ENCODE data around the gene AKR7A3. TPM values are rescaled to one million over a fixed set of nuclear protein-coding genes. Genes with fewer than 3 reads are reported as not detected.

AKR7A3 gene
- total and polyA plus RNA-seq, 9 of the 15 experiments (the other 6 are each of a cell fraction or from before 2014, with no cell fraction given), result 0.04 to 1.5 (median 0.44) TPM; not detected in 1

- TF ChIP-seq ATF6 (CRISPR knock-in tag; IDR thresholded peaks at IDR 0.05) (peak; percentile 92), TEAD4 (IDR thresholded peaks at IDR 0.05; ENCODE audit: low read length) (peak; percentile 40; the same call in 1 of the 2 replicates), TEAD4 (CRISPR knock-in tag; IDR thresholded peaks at IDR 0.05; ENCODE audit: borderline replicate concordance) (no peak), GTF2F1 (IDR thresholded peaks at IDR 0.05; ENCODE audit: low read depth, low read length) (peak; percentile 73), MLX (CRISPR knock-in tag; conservative IDR thresholded peaks at IDR 0.05) (peak; percentile 9 to 37; a peak in 1 of 4 replicates), E2F6 (IDR thresholded peaks at IDR 0.05; ENCODE audit: borderline replicate concordance in 1 of 2, extremely low read depth in 1 of 2, insufficient read depth in 1 of 2, insufficient read length in 1 of 2, low read depth in 1 of 2, low read length in 1 of 2, poor library complexity in 1 of 2, severe bottlenecking in 1 of 2) (peak; percentile 91 to 94), TBP (optimal IDR thresholded peaks at IDR 0.05; ENCODE audit: low read depth, low read length) (peak; percentile 91), CREM (IDR thresholded peaks at IDR 0.05; ENCODE audit: low read depth) (peak; percentile 52; the same call in 1 of the 2 replicates), CLOCK (CRISPR knock-in tag; IDR thresholded peaks at IDR 0.05; ENCODE audit: borderline replicate concordance) (0 out of 2 replicates have a peak, but pooled peaks have one; percentile 25), ZNF436 (CRISPR knock-in tag; IDR thresholded peaks at IDR 0.05) (peak; percentile 50; the same call in 1 of the 2 replicates)
Observed at GRCh38 chr1:19251305-19252196, 37.0 kb downstream of the AKR7A3 start, which contains the start of the genes EMC1 and MRTO4 (continued).

All from K562 (cell line).